GM18502 (cell line): ENCODE measurements around the gene CFAP46.

Experiments used
- ATAC-seq: cut with Tn5 transposase; IDR thresholded peaks from one replicate; pipeline ENCODE4 v1.9.1; 2021; ENCODE audit warnings: mild to moderate bottlenecking; ENCODE audit not compliant: unreplicated experiment, poor library complexity

Gene CFAP46

GRCh38 chr10:132766291-132766690 is 176.1 kb downstream of the CFAP46 start:
- no peak for ATAC-seq

- ATAC-seq: no peak
Observed at GRCh38 chr10:132765435-132765834, 176.9 kb downstream of the CFAP46 start.

GRCh38 chr10:132764108-132764507 is 178.3 kb downstream of the CFAP46 start:
- ATAC-seq: no peak

GRCh38 chr10:132763545-132763944 is 178.8 kb downstream of the CFAP46 start:
- ATAC-seq: no peak

GRCh38 chr10:132762267-132762666 is 180.1 kb downstream of the CFAP46 start:
- ATAC-seq: no peak

GRCh38 chr10:132761395-132762060 is 180.8 kb downstream of the CFAP46 start:
- ATAC-seq: no peak

GRCh38 chr10:132758865-132759264 is 183.5 kb downstream of the CFAP46 start:
- no peak for ATAC-seq
